GM06990 (cell line): ENCODE data around the gene CACNA1E.

Experiments
- DNase-seq: peaks from one replicate; pipeline ENCODE4 v3.0.0-alpha.2; 2011; ENCODE audit not compliant: insufficient read length; ENCODE audit errors: extremely low read depth
- H3K27me3 ChIP-seq: replicated peaks from 2 replicates; pipeline ENCODE4 v1.6.0; 2011; ENCODE audit warnings: low read length; ENCODE audit not compliant: control insufficient read depth, insufficient read depth
- H3K36me3 ChIP-seq: 2 replicates; pipeline ENCODE4 v1.5.1; 2011; ENCODE audit warnings: low read length; ENCODE audit not compliant: control insufficient read depth, insufficient read depth
- H3K4me3 ChIP-seq: replicated peaks from 2 replicates; pipeline ENCODE4 v1.5.1; 2011; ENCODE audit warnings: low read depth, mild to moderate bottlenecking, control low read depth, low read length
- TF ChIP-seq, protein P1 (sequence below): IDR thresholded peaks from 2 replicates; pipeline ENCODE4 v1.5.1; 2011; ENCODE audit warnings: low read length, control low read depth, mild to moderate bottlenecking, inconsistent platforms; ENCODE audit not compliant: insufficient read depth, poor library complexity, severe bottlenecking

Gene CACNA1E

GRCh38 chr1:181630838-181631237, 147.5 kb downstream of the CACNA1E start:
- no peak for DNase-seq
- TF ChIP-seq, protein P1, sequence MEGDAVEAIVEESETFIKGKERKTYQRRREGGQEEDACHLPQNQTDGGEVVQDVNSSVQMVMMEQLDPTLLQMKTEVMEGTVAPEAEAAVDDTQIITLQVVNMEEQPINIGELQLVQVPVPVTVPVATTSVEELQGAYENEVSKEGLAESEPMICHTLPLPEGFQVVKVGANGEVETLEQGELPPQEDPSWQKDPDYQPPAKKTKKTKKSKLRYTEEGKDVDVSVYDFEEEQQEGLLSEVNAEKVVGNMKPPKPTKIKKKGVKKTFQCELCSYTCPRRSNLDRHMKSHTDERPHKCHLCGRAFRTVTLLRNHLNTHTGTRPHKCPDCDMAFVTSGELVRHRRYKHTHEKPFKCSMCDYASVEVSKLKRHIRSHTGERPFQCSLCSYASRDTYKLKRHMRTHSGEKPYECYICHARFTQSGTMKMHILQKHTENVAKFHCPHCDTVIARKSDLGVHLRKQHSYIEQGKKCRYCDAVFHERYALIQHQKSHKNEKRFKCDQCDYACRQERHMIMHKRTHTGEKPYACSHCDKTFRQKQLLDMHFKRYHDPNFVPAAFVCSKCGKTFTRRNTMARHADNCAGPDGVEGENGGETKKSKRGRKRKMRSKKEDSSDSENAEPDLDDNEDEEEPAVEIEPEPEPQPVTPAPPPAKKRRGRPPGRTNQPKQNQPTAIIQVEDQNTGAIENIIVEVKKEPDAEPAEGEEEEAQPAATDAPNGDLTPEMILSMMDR: no peak

DNA sequence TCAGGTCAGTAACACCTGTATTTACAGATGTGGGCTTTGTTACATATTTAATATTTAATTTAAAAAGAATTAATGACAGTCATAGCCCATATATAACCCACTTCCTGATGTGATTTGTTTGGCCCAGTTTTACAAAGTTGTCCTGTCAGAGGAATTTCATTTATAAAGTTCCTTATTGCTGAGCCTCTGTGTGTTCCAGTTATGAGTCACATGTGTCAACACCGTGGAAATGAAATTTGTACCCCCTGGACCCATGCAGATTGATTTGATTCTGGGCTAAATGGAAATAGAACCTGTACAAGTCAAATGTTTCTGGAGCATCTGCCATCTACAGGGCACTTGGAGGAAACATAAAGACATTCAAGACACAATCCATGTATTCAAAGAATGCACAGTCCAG, 149.2 kb downstream of the CACNA1E start:
- H3K36me3 ChIP-seq: no peaks in the 10 kb centered on the region; the same call in 1 of the 2 replicates
- no peak overlapping the region for H3K4me3 ChIP-seq
- H3K27me3 ChIP-seq: no peaks in the 10 kb centered on the region
- DNase-seq: no peak
- TF ChIP-seq, protein P1: no peak

More at GRCh38 chr1:181630838-181631237, 147.5 kb downstream of the CACNA1E start:
- Histone ChIP-seq H3K36me3 (no peaks in the 10 kb centered on the region), H3K4me3 (no peak overlapping the region), H3K27me3 (no peaks in the 10 kb centered on the region)

GRCh38 chr1:181632960-181633359, 149.6 kb downstream of the CACNA1E start:
- Histone ChIP-seq H3K27me3 (no peaks in the 10 kb centered on the region), H3K36me3 (no peaks in the 10 kb centered on the region; the same call in 1 of the 2 replicates), H3K4me3 (no peak overlapping the region)
- TF ChIP-seq, protein P1: no peak
- no peak for DNase-seq

DNA sequence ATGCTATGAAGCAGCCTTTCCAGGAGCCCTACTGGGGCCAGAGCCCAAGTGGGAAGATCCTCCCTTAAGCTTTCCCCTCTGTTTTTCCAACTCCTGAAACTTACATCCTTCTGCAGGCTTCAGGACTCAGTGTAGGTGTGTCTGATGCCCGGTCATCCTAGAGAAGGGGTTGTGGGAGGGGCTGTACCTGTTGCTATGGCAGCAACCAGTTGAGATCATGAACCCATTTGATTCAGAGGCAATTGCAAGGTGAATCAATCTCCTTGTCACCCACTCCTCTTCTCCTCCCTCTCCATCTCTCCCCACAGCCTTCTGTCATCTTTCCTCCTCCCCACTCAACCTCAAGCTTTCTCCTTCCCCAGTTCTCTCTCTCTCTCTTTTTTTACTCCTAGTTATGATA, 151.8 kb downstream of the CACNA1E start:
- no peak for DNase-seq
- Histone ChIP-seq H3K36me3 (no peaks in the 10 kb centered on the region; the same call in 1 of the 2 replicates), H3K4me3 (no peak overlapping the region), H3K27me3 (no peaks in the 10 kb centered on the region)
- TF ChIP-seq, protein P1: no peak

DNA sequence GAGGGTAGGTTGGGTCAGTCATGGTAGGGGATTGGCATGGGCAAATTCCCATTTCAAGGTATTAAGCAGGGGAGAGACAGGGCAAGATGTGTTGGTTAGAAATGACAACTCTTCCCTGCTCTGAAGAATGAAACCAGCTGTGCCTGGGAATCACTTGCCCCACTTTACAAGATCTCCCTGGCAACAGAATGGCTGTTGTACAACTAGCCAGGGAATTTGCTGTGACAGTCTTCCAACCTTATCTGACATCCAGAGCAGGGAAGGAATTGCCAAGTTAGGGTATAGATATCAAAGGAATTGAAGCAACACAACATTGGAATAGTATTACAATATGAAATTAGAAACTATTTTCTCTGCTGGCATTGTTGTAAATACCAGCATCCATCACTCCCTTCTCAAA, 154.7 kb downstream of the CACNA1E start:
- Histone ChIP-seq H3K4me3 (no peak overlapping the region), H3K27me3 (no peaks in the 10 kb centered on the region), H3K36me3 (no peaks in the 10 kb centered on the region; the same call in none of the 2 replicates)
- DNase-seq: no peak
- TF ChIP-seq, protein P1: no peak

DNA sequence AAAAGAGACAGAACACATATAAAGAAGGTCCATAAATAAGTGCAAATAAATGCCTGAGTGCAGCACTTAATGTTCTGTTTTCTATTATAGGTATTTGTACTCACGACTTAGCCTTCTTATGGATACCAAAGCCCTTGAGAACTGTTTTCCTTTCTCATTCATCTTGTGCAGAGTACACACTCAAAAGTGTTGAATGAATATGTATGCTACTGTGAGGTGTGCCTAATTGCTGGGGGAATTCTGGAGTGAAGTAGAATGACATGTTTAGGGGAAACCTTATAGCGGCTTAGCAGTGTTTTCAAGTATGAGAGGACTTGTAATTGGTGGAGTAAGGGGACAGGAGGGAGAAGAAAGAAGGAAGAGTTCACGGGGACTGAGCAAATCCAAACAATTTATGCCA, 157.6 kb downstream of the CACNA1E start:
- no peak overlapping the region for H3K4me3 ChIP-seq
- DNase-seq: no peak
- H3K36me3 ChIP-seq: no peaks in the 10 kb centered on the region; the same call in none of the 2 replicates
- no peaks in the 10 kb centered on the region for H3K27me3 ChIP-seq
- TF ChIP-seq, protein P1: no peak
